ENCODE measurements around the gene EML6. TPM values are rescaled to one million over a fixed set of nuclear protein-coding genes. Genes with fewer than 3 reads are reported as not detected.

The EML6 gene
- polyA plus RNA-seq, 1 donor (not counting 4 experiments of a cell fraction or from before 2014, with no cell fraction given): 0.96 TPM

GRCh38 chr2:54680397-54681041 lies 42.9 kb upstream of the EML6 start:
- dilution Hi-C loops (cut with MboI; ENCODE audit: extremely low pct_ligation_motif_present, low sequenced_read_pairs): no loop called here
- no peak overlapping the region for H3K4me3 ChIP-seq (ENCODE audit: control insufficient read depth in 2 of 3, extremely low read depth in 1 of 3, insufficient read depth in 2 of 3, low read depth in 1 of 3, low read length in 3 of 3)
- no peak for FAIRE-seq
- H3K27me3 ChIP-seq (ENCODE audit: control insufficient read depth, extremely low read depth, insufficient read depth, low read length): peaks cover 6% of the 10 kb centered on the region
- H2AFZ ChIP-seq (ENCODE audit: control insufficient read depth, low read length): no peak overlapping the region
- no peaks in the 10 kb centered on the region for H3K79me2 ChIP-seq (ENCODE audit: control insufficient read depth, insufficient read depth, low read length)
- no peak overlapping the region for H3K4me2 ChIP-seq (ENCODE audit: control insufficient read depth, extremely low read depth, insufficient read depth, low read depth, low read length)
- H3K27ac ChIP-seq (ENCODE audit: control insufficient read depth, insufficient read depth, low read length): no peak overlapping the region
- DNase-seq (ENCODE audit: low read depth, low spot score): no peak
- no peaks in the 10 kb centered on the region for H4K20me1 ChIP-seq (ENCODE audit: control insufficient read depth, extremely low read depth, insufficient read depth, low read length)
- no peaks in the 10 kb centered on the region for H3K36me3 ChIP-seq (ENCODE audit: control insufficient read depth in 2 of 2, extremely low read depth in 1 of 2, insufficient read depth in 2 of 2, low read length in 2 of 2)
- H3K9me1 ChIP-seq (ENCODE audit: control insufficient read depth, extremely low read depth, insufficient read depth, low read length): no peaks in the 10 kb centered on the region
- H3K9ac ChIP-seq (ENCODE audit: control insufficient read depth, extremely low read depth, insufficient read depth, low read length): no peak overlapping the region
- TF ChIP-seq CTCF (optimal IDR thresholded peaks at IDR 0.05 in 1 of 3, IDR thresholded peaks at IDR 0.05 in 1 of 3, conservative IDR thresholded peaks at IDR 0.05 in 1 of 3; ENCODE audit: extremely low read depth in 1 of 3, insufficient read depth in 2 of 3, low read length in 3 of 3) (no peak), EZH2 (IDR thresholded peaks at IDR 0.05; ENCODE audit: low read length) (no peak)
- peaks cover 14% of the 10 kb centered on the region for H3K4me1 ChIP-seq (ENCODE audit: control insufficient read depth, extremely low read depth, insufficient read depth, low read length)
- no peaks in the 10 kb centered on the region for H3K9me3 ChIP-seq (ENCODE audit: control insufficient read depth, low read depth, low read length)

- no peaks in the 10 kb centered on the region for H3K9me1 ChIP-seq (ENCODE audit: control insufficient read depth, extremely low read depth, insufficient read depth, low read length)
- no peaks in the 10 kb centered on the region for H3K79me2 ChIP-seq (ENCODE audit: control insufficient read depth, insufficient read depth, low read length)
- no peak overlapping the region for H3K4me2 ChIP-seq (ENCODE audit: control insufficient read depth, extremely low read depth, insufficient read depth, low read depth, low read length)
- FAIRE-seq: no peak
- no peak overlapping the region for H3K9ac ChIP-seq (ENCODE audit: control insufficient read depth, extremely low read depth, insufficient read depth, low read length)
- H4K20me1 ChIP-seq (ENCODE audit: control insufficient read depth, extremely low read depth, insufficient read depth, low read length): no peaks in the 10 kb centered on the region
- H2AFZ ChIP-seq (ENCODE audit: control insufficient read depth, low read length): no peak overlapping the region
- dilution Hi-C loops (cut with MboI; ENCODE audit: extremely low pct_ligation_motif_present, low sequenced_read_pairs): no loop called here
- no peaks in the 10 kb centered on the region for H3K9me3 ChIP-seq (ENCODE audit: control insufficient read depth, low read depth, low read length)
- no peak overlapping the region for H3K27ac ChIP-seq (ENCODE audit: control insufficient read depth, insufficient read depth, low read length)
- H3K36me3 ChIP-seq (ENCODE audit: control insufficient read depth in 2 of 2, extremely low read depth in 1 of 2, insufficient read depth in 2 of 2, low read length in 2 of 2): no peaks in the 10 kb centered on the region
- DNase-seq (ENCODE audit: low read depth, low spot score): no peak
- TF ChIP-seq CTCF (optimal IDR thresholded peaks at IDR 0.05 in 1 of 3, IDR thresholded peaks at IDR 0.05 in 1 of 3, conservative IDR thresholded peaks at IDR 0.05 in 1 of 3; ENCODE audit: extremely low read depth in 1 of 3, insufficient read depth in 2 of 3, low read length in 3 of 3): no peak
- H3K4me3 ChIP-seq (ENCODE audit: control insufficient read depth in 2 of 3, extremely low read depth in 1 of 3, insufficient read depth in 2 of 3, low read depth in 1 of 3, low read length in 3 of 3): no peak overlapping the region
- peaks cover 6% of the 10 kb centered on the region for H3K27me3 ChIP-seq (ENCODE audit: control insufficient read depth, extremely low read depth, insufficient read depth, low read length)
- peaks cover 11% of the 10 kb centered on the region for H3K4me1 ChIP-seq (ENCODE audit: control insufficient read depth, extremely low read depth, insufficient read depth, low read length)
These were observed 42.0 kb upstream of the EML6 start for GRCh38 chr2:54681416-54681815.

All from keratinocyte (primary cell).